ENCODE results near the gene PREX1.

Gene PREX1

DNA sequence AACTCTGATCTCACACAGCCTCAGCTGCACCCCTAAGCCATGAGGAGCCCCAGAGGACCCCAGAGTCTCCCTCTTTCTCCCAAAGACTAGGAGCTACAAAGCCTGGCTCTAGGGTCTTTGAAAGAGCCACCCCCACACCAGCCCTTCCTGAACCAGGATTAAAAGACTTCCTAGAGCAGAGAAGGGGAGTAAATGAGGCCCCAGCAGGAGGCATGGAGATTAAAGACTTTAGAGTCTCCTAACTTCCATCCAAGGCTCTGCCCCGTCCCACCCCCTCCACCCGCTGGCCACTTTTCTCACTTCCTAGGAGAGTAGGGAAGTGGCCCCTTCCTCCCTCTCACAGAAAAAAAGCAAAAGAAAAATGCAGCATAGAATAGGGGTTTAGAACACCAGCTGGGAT is 1.7 kb downstream of the PREX1 start:
- no peak for DNase-seq (ENCODE audit: low read depth in 2 of 2)

DNA sequence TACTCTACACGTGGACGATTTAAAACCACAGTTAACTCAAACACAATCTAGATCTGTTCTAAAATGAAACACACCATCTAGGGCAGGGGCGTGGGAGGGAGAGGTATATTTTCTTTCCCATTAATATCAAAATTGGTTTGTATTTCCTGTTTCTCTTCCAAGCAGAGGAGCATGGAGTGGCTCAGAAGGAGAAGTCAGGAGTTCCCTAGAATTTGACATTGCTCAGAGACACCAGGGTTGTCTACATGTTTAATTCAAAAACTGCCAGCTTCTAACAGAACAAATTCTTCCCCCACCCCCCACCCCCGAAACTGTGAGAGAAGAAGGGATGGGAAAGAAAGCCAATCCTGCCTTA is 2.3 kb downstream of the PREX1 start:
- DNase-seq (ENCODE audit: low read depth in 2 of 2): no peak

DNA sequence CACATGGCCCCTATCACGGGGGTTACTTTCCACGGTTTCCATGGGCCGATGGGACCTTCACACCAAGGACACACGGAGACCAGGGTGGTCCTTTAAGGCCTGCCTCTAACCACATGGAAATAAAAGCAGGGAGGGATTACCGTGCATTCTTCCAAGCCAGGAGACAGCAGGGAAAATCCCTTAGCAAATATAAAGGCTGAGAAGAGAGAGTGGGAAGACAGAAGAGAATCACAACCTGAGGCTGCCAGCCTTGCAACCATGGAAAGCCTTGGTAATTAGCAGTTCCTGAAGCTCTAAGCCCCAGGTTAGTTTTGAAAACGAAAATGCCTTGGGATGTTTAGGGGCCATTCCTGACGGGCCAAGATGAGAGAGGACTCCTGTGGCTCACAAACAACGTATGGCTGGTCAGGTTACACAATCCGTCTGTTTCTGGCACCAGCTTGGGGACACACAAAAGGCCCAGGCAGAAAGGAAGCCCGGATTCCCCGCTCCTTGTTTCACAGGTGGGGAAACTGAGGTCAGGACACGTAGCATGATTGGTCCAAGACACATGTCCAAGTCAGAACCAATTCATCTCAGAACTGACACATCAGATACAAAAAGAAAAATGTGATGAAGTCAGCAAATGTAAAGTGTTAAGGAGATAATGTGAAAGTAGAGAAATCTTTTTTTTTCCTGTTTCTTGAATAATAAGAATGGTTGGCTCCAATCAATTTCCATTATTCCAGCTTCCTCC is 2.8 kb downstream of the PREX1 start:
- no peak for DNase-seq (ENCODE audit: low read depth in 2 of 2)

DNA sequence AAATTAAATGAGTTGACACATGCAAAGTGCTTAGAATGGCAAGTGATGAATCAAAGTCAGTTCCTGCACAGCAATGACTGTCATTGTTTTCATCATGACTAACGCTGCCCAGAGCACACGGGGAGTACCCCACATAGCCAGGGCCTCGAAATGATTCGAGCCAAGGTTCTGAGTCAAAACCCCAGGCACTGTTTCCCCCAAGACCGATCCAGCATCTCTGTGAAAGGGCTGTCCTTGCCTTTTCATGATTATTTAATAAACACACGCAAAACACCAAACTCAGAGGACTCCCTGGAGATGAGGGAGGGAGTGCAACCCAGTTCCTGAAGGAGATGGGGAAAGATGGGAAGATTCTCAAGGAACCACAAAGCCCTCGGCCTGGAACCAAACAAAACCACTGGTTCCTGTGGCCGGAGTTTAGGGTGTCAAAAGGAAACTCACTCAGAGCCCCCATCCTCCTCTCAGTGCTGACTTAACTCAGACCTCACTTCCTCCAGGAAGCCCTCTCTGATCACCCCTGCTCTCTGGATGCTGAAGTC is 3.8 kb downstream of the PREX1 start:
- peak; percentile 31 to 37 for DNase-seq (ENCODE audit: low read depth in 2 of 2)

DNA sequence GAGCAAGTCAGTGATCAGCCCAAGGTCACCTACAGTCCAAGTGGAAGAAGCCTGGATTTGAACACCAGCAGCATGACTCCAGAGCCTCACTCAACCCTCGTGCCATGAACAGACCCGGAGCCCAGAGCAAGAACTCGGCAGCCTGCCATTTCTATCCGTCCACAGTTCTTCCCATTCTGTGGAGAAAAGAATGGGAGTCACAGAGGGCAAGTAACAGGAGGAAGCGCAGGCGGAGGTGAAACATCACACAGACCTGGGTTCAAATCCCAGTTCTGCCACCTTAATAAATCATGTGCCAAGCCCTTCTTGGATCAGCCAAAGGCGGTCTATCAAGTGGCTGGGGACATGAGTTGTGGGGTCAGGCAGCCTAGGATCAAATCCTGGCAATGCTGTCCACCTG is 4.3 kb downstream of the PREX1 start:
- DNase-seq (ENCODE audit: low read depth in 2 of 2): no peak

DNA sequence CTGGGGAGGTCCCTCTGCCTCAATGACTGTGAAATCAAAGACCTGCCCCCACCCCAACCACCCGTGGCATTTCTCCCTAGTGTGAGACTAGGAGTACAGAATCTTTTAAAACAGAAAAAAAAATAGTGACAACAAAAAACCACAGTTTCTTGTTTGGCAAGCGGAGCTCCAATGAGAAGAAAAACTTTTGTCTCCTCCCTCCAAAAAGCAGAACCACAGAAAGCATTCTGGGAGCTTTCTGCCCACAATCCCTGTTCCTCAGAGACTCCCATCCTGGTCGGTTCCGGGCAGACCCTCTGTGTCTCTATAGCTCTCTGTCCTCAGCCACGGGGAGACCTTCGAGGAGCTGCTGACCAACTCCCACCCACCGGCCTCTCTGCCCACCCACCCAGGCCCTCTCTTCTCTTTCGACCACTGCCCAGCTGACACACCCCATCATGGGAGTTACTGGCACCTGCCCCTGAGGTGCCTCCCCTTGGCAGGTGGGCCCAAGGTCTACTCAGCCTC is 4.9 kb downstream of the PREX1 start:
- no peak for DNase-seq (ENCODE audit: low read depth in 2 of 2)

DNA sequence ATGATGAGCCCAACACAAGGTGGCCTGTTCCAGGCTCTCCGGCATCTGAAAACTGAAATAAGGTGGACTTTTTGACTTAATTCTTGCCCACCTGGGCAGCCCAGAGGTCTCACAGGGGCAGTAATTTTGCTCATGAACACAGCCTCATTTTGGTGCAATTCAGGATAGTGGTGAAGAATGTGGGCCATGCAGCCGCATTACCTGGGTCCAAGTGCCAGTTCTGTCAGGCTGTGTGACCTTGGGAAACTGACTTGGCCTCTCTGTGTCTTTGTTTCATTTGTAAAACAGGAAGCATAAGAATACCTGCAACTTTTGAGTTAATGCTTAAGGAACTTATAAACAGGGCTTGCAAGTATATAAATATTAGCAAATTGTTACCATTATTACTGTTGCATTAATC is 5.6 kb downstream of the PREX1 start:
- DNase-seq (ENCODE audit: low read depth in 2 of 2): no peak

DNA sequence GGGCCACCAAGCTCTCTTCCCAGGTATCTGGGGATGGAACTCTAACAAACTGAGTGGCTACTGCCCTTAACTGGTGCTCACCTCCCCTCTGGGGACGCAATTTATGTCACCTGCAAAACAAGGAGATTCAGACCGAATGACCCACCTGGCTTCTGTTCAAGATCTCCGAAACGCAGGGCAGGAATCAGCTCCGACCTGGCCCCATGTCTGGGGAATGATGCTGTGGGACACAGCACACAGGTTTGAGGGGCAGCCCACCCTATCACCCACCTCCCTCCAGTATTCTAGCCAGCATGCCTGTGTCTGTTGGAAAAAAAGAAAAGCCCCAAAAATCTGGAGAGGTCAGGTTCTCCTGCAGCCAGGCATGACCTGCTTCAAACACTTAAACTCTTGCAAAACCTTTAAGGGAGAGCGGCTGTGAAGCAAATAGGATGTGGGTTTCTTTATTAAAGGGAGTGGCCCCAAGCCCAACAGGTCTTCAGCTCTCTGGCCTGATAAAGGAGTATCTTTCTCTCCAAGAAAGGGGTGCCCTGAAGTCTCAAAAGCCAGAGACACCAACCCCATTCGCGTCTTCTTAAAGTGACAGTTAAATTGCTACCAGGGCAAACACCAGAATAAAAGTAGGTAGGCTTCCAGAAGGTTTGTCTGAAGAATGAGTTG is 6.4 kb downstream of the PREX1 start:
- DNase-seq (ENCODE audit: low read depth in 2 of 2): no peak

DNA sequence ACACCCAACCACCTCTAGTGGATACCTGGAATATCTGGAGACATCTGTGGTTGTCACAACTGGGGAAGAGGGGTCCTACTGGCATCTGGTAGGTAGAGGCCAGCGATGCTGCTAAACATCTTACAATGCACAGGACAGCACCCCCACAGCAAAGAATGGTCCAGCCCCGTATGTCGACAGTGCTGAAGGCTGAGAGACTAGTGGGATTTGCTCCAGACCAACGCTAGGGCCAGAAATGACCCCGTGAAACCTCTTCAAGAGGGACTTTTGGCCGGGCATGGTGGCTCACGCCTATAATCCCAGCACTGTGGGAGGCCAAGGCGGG is 7.2 kb downstream of the PREX1 start:
- DNase-seq (ENCODE audit: low read depth in 2 of 2): no peak

DNA sequence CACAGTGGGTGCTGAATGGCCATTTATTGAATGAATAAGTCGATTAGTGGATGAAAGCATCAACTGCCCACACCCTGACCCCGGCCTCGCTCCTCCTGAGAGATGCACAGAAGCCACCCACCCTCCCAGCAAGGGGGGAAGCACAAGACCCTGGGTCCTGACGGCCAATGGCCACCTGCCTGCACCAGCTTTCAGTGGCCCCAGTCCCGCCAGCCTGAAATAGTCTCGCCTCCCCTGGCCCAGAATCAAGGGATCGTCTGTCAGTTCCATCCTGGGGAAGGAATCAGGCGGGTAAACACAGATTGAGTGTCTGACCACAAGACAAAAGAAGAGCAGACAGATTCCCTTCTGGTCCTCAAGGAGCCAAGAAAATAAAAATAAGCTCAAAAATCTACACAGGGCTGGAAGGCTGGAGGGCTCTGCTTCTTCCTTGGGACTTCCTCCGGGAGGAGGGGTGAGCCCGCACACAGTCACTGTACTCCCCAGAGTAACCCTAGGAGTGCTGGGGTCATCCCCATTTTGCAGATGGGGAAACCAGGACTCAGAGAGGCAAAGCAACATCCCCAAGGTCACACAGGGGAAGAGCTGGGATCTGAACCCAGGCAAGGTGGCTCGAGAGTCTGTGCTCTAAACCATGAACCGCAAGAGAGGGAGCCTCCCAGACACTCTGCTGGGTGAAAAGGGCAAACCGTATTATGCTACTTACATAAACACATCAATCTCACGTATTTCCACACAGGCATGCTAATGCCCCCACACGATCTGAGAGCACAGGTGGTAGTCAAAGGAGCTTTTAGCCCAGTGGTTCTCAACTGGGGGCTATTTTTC is 7.8 kb downstream of the PREX1 start:
- no peak for DNase-seq (ENCODE audit: low read depth in 2 of 2)

DNA sequence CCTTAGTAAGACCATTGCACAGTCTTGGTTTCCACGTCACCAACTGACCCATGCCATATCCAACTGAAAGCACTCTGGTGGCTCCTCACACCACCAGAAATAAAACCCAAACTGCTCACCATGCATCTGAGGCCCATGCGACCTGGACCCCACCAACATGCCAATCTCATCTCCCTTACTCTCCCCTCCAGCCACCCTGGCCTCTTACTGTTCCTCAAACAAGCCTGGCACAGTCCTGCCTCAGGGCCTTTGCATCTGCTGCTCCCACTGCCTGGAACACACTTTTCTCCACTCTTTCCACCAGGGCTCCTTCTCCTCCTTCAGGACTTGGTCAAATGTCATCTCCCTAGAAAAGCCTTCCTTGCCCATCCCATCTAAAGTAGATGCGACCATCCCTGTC is 8.7 kb downstream of the PREX1 start:
- DNase-seq (ENCODE audit: low read depth in 2 of 2): no peak

DNA sequence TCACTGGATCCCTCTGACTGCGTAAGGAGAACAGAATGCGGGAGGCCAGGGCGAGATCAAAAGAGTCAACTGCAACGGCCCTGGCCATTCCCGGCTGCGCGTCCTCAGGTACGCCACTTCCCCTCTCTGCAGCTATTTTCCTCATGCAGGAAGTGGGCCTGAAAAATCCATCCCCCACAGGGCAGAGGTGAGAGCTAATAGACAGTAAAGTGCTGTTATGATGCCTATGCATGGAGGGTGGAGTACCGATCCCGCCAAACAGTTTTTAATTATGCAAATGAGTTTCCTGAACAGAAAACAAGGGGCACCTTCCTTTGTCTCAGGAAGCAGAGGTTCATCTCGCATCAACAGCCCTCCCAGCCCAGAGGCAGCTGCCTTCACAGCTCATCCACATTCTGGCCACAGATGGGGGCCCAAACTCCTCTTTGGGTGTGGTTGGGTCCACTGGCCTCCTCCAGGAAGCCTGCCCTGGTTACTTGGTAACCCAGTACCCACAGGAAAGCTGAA is 9.3 kb downstream of the PREX1 start:
- no peak for DNase-seq (ENCODE audit: low read depth in 2 of 2)

DNA sequence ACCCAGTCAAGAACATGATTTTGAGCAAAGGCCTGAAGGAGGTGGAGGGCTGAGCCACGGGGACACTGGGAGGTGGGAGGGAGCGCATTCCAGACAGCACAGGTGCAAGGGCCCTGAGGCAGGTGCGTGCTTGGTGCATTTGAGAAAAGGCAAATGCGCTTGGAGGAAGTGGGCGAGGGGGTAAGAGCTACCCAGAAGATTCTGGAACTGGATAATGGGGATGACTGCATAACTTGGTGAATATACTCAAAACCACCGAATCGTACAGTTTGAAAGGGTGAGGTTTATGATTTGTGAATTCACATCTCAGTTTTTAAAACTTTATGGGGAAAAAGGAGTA is 9.8 kb downstream of the PREX1 start:
- no peak for DNase-seq (ENCODE audit: low read depth in 2 of 2)

DNA sequence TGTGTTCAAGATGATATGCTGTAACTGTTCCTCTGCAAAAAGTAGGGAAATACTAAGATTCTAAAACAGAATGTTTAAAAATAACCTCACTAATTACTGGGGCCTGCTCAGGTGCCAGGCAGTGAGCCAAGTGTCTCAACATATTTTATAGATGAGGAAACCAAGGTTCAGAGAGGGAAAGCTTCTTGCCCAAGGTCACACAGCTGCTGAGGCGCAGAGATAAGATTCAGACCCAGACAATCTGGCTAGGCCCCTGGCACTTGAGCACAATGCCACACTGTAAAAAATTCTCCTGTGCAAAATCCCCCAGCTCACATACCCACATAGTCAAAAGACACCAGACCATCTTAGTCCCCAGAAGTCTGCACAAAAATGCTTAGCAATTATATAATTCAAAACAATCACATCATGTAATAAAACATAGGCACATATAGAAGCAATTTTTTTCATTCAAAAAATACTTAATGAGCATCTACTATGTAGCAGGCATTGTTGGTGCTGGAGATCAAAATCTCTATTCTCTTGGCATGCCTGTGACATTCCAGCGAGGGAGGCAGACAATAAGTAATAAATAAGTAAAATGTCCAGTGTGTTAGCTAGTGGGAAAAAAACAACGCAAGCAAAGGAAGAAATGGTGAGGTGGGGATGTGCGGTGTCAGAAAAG is 10.3 kb downstream of the PREX1 start:
- DNase-seq (ENCODE audit: low read depth in 2 of 2): no peak

DNA sequence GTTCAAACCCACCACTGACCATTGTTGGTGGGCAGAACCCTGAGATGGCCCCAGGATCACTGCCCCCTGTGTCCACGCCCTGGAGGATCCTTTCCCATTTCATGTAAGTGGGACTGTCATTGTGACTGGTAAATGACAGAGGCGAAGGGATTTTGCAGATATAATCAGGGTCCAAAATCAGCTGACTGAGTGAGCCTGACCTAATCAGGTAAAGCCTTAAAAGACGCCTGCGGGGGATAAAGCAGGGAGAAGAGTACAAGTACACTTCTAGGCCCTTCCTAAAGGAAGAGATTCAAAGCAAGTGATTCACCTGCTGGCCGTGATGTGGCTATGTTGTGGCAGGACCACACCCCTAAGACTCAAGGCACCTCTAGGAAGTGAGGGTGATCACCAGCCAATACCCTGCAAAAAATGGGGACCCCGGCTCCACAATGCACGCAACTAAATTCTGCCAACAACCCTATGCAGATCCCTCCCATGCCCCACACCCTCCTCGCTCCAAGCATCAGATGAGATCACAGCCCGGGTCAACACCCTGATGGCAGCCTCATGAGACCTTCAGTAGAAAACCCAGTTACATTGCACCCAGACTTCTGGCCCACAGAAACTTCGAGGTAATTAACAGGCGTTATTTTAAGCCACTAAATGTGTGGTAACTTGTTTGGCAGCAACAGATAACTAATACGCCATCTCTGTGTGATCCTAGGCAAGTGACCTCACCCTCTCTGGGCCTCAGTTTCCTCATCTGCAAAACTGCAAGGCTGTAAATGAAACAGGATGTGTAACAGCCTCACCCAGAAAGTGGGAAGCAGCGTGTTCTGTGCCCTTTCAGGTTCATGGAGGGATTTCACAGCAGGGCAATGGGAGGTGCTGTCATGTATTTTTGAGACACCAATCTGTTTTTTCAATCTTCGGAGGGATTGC is 11.3 kb downstream of the PREX1 start:
- DNase-seq (ENCODE audit: low read depth in 2 of 2): no peak

DNA sequence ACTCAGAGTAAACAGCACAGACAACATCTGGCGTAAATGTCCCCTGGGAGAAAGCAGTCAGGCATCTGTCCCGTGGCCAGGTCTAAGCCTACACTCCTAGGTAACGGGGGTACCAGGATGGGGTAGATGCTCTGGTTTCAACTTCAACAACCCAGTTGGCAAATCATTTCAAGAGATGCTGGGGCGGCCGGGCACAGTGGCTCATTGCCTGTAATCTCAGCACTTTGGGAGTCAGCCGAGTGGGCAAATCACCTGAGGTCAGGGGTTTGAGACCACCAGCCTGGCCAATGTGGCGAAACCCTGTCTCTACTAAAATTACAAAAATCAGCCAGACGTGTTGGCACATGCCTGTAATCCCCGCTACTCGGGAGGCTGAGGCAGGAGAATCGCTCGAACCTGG is 12.3 kb downstream of the PREX1 start:
- DNase-seq (ENCODE audit: low read depth in 2 of 2): no peak

DNA sequence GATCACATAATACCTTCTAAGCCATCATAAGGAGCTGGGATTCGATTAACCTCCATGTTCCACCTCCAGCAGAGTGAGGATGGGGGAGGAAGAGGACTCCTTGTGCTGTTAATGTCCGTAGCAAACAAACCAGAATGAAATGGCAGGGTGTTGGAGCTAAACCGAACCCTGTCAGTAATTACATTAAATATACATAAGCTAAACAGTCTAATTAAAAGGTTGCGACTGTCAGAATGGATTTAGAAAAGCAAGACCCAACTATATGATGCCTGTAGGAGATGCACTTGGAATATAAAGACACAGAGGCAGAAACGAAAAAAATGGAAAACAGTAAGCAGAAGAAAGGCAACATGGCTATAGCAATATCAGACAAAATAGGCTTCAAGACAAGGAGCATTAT is 13.2 kb downstream of the PREX1 start:
- DNase-seq (ENCODE audit: low read depth in 2 of 2): no peak

DNA sequence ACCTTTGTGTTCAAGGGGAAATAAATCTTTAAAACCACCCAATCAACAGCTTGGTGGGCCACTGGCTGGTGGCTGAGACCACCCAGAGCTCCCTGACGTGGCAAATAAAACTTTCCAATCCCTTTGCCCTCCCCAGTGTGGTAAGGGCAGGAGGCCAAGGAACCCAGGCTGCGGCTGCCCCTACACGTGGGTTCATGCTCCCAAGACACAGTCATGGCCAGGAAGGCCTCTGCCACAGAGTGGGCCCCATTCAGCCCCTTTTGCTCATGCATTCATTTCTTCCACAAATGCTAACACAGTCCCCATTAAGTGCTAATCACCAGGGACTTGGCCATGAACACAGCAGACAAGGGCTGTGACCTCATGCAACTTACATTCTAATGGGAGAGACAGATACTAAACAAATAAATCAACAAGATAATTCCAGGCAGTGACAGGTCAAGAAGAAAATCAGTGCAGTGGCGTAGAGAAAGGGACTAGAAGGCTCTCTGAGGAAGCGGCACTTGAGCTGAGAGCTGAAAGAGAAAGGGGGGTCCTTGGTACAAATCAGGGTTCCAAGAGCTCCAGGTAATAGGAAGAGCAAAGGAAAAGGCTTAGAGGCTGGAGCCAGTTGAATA is 13.8 kb downstream of the PREX1 start:
- no peak for DNase-seq (ENCODE audit: low read depth in 2 of 2)

DNA sequence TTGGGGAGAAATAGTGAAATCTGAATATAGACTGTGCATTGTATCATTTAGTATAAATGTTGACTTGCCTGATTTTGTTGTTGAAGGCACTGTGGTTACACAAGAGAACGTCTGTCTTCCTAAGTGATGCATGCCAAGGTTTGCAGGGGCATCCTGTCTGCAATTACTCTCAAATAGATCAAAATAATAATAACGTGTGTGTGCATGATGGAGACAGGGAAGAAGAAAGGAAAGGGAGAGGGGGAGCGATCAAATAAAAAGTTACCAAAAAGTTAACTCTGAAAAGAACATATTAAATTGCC is 14.4 kb downstream of the PREX1 start:
- no peak for DNase-seq (ENCODE audit: low read depth in 2 of 2)

DNA sequence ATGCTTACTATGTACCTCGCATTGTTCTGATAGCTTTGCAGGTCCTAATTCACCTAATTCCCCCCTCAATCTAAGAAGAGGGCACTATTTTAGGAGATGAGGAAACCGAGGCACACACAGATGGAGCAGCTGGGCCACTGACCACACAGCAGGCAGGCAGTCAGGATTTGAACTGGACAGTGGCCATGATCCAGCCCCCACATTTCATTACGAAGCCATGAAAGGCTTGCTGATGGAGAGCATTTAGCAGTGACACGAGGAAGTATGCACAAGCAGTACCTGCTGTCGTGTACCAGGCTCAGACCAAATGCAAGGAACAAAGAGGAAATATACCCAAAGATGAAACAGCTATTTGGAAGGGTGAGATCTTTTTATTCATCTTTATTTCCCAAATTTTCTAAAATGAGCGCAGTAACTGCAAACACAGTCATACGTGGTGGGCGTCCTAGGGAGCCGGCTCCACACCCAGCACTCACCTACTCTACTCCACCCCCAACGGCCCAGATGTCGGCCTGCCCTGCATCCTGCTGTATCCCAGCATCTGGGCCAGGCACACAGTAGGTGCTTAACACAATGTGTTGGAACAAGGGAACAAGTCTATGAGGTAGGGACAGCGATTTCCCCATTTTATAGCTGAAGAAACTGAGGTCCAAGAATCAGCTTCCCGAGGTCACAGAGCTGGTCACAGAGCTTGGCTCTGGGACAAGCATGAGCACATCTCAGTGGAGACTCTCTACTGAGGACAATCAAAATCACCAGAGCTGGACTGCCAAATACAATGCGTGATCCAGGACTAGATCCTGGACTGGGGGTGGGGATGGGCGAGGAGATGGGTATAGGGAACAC is 15.0 kb downstream of the PREX1 start:
- no peak for DNase-seq (ENCODE audit: low read depth in 2 of 2)
